ENCODE data around the gene SFT2D1. TPM values are rescaled to one million over a fixed set of nuclear protein-coding genes. Genes with fewer than 3 reads are reported as not detected.

Gene SFT2D1
- total and polyA plus RNA-seq, 2 of the 4 experiments (the other 2 are of a cell fraction), result 10.2 to 45.8 TPM

- Histone ChIP-seq H3K79me1 (ENCODE audit: low read depth in 1 of 2, low read length in 2 of 2) (no peaks in the 10 kb centered on the region), H3K27ac (ENCODE audit: insufficient read depth, low read length) (no peak overlapping the region), H2BK15ac (ENCODE audit: low read depth, low read length) (no peak overlapping the region), H2AK5ac (ENCODE audit: low read depth, low read length) (no peak overlapping the region), H4K5ac (ENCODE audit: low read depth, low read length) (no peak overlapping the region), H3K23ac (ENCODE audit: low read depth, low read length) (no peak overlapping the region), H3K36me3 (ENCODE audit: control insufficient read depth, insufficient read depth, low read length) (peaks cover 6% of the 10 kb centered on the region), H3K56ac (ENCODE audit: extremely low read depth, insufficient read depth, low read length) (no peak overlapping the region), H3K4me3 (ENCODE audit: insufficient read depth, low read depth, low read length) (no peak overlapping the region), H4K91ac (ENCODE audit: insufficient read depth, low read depth, low read length) (no peak overlapping the region), H3K4me1 (ENCODE audit: control insufficient read depth, insufficient read depth, low read length) (no peaks in the 10 kb centered on the region), H3K14ac (replicated peaks; ENCODE audit: low read depth, low read length) (no peak overlapping the region), H2AK9ac (replicated peaks; ENCODE audit: low read depth, low read length, poor library complexity) (no peak overlapping the region), H2BK20ac (ENCODE audit: low read depth, low read length) (no peak overlapping the region), H4K8ac (ENCODE audit: low read depth in 2 of 2, low read length in 2 of 2) (no peak overlapping the region), H2BK5ac (ENCODE audit: low read depth, low read length, poor library complexity, severe bottlenecking) (no peak overlapping the region), H3K9ac (ENCODE audit: low read depth, low read length) (no peak overlapping the region), H3K4me2 (ENCODE audit: low read depth, low read length) (no peak overlapping the region), H3K9me3 (ENCODE audit: control insufficient read depth, insufficient read depth, low read length) (no peaks in the 10 kb centered on the region), H3K27me3 (ENCODE audit: control insufficient read depth, insufficient read depth, low read length) (no peaks in the 10 kb centered on the region), H3K4ac (ENCODE audit: low read depth, low read length) (no peak overlapping the region), H3K9me1 (ENCODE audit: insufficient read depth, low read length) (no peaks in the 10 kb centered on the region), H2AFZ (replicated peaks; ENCODE audit: low read length, poor library complexity) (no peak overlapping the region), H2BK120ac (ENCODE audit: low read depth, low read length) (no peak overlapping the region), H4K20me1 (ENCODE audit: insufficient read depth, low read length) (0 out of 2 replicates have a peak, but pooled peaks cover 3% of the 10 kb centered on the region), H3K18ac (ENCODE audit: low read depth, low read length) (no peak overlapping the region)
- TF ChIP-seq SMC3 (IDR thresholded peaks at IDR 0.05; ENCODE audit: low read depth, low read length) (no peak), RFX5 (IDR thresholded peaks at IDR 0.05; ENCODE audit: low read depth, low read length) (no peak), CTCF (conservative IDR thresholded peaks at IDR 0.05; ENCODE audit: low read depth, low read length) (no peak), NFE2L2 (IDR thresholded peaks at IDR 0.05; ENCODE audit: low read depth, low read length) (no peak), CEBPB (IDR thresholded peaks at IDR 0.05; ENCODE audit: low read depth, low read length) (no peak), BHLHE40 (IDR thresholded peaks at IDR 0.05; ENCODE audit: low read depth, low read length) (no peak), RCOR1 (IDR thresholded peaks at IDR 0.05; ENCODE audit: insufficient replicate concordance, low read length) (no peak), RAD21 (IDR thresholded peaks at IDR 0.05; ENCODE audit: low read length) (no peak), POLR2A (IDR thresholded peaks at IDR 0.05; ENCODE audit: low read depth, low read length) (no peak), MAFK (IDR thresholded peaks at IDR 0.05; ENCODE audit: low read depth, low read length) (no peak), CHD1 (IDR thresholded peaks at IDR 0.05; ENCODE audit: low read depth, low read length) (no peak), MXI1 (IDR thresholded peaks at IDR 0.05; ENCODE audit: borderline replicate concordance, low read depth, low read length) (no peak), MAZ (IDR thresholded peaks at IDR 0.05; ENCODE audit: borderline replicate concordance, low read depth, low read length) (no peak), FOS (IDR thresholded peaks at IDR 0.05; ENCODE audit: low read depth, low read length) (no peak)
- TF ChIP-seq, protein P1, sequence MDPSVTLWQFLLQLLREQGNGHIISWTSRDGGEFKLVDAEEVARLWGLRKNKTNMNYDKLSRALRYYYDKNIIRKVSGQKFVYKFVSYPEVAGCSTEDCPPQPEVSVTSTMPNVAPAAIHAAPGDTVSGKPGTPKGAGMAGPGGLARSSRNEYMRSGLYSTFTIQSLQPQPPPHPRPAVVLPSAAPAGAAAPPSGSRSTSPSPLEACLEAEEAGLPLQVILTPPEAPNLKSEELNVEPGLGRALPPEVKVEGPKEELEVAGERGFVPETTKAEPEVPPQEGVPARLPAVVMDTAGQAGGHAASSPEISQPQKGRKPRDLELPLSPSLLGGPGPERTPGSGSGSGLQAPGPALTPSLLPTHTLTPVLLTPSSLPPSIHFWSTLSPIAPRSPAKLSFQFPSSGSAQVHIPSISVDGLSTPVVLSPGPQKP (IDR thresholded peaks at IDR 0.05; ENCODE audit: borderline replicate concordance, low read depth, low read length), result no peak
- TF ChIP-seq, protein P2, sequence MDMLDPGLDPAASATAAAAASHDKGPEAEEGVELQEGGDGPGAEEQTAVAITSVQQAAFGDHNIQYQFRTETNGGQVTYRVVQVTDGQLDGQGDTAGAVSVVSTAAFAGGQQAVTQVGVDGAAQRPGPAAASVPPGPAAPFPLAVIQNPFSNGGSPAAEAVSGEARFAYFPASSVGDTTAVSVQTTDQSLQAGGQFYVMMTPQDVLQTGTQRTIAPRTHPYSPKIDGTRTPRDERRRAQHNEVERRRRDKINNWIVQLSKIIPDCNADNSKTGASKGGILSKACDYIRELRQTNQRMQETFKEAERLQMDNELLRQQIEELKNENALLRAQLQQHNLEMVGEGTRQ (IDR thresholded peaks at IDR 0.05; ENCODE audit: low read depth, low read length), result no peak
- intact Hi-C loops (cut with micrococcal nuclease) (no loop called here), in situ Hi-C loops (cut with MboI; ENCODE audit: low sequenced_read_pairs) (no loop called here), dilution Hi-C loops (cut with HindIII; ENCODE audit: low sequenced_read_pairs, unreplicated experiment) (no loop called here)
- POLR2A ChIA-PET (ENCODE audit: unreplicated experiment), result no interaction called here
- no TSS peak for BruUV-seq (replicated peaks)
- WGBS, 2 experiments (ENCODE audit: extremely low coverage in 2 of 2, insufficient read length in 1 of 2), result 80% methylated on average over 7 of the region's 14 CpGs; no CpG with 5 or more reads in 1 of the 2 experiments
- CTCF ChIA-PET, result no interaction called here
- ATAC-seq (ENCODE audit: low read depth) (no peak), DNase-seq (no peak)
These were observed 24.1 kb downstream of the SFT2D1 start for GRCh38 chr6:166318227-166318626.
